Activated CD8-positive, alpha-beta memory T cell treated with anti-CD3 and anti-CD28 coated beads, Interleukin-2, amount 10 ng/mL, durations not matched to agents 7 days and 5 days (primary cell): ENCODE results near the gene WDR18. TPM values are rescaled to one million over a fixed set of nuclear protein-coding genes. Genes with fewer than 3 reads are reported as not detected.
A peak's percentile ranks its signal among the peaks of the same experiment; 100 is the strongest.

Experiments used
- ATAC-seq: fragments of 150-1000 bp; cut with Tn5 transposase; one replicate; pipeline ENCODE4 v1.10.0; 2021; ENCODE audit warnings: moderate library complexity
- CTCF ChIA-PET: fragments of 350-600 bp; sonication (Branson Sonifier 250); formaldehyde crosslinking; loops from one replicate; lab custom pipeline; 2021; ENCODE audit warnings: antibody characterized with exemption; lab: Charles Lee
- DNase-seq: peaks from one replicate; pipeline ENCODE4 v3.0.0-alpha.2; 2020
- H3K27ac Mint-ChIP-seq: one replicate; pipeline ENCODE4 v1.8.0; 2021; ENCODE audit warnings: mild to moderate bottlenecking, mixed read lengths
- H3K27me3 Mint-ChIP-seq: one replicate; pipeline ENCODE4 v1.8.0; 2021; ENCODE audit warnings: mixed read lengths
- H3K36me3 Mint-ChIP-seq: one replicate; pipeline ENCODE4 v1.8.0; 2021; ENCODE audit warnings: mild to moderate bottlenecking, mixed read lengths
- H3K4me1 Mint-ChIP-seq: one replicate; pipeline ENCODE4 v1.8.0; 2021; ENCODE audit warnings: mixed read lengths
- H3K4me3 Mint-ChIP-seq: one replicate; pipeline ENCODE4 v1.8.0; 2021; ENCODE audit warnings: mild to moderate bottlenecking, moderate library complexity, mixed read lengths
- H3K9me3 Mint-ChIP-seq: one replicate; pipeline ENCODE4 v1.8.0; 2022; ENCODE audit warnings: low read depth, mixed read lengths
- total RNA-seq, 2 experiments: library from RNA; stranded (reverse); gene quantifications; one replicate each; pipeline ENCODE4 v1.2.3, GENCODE V29; 2021

The WDR18 gene
- total RNA-seq, 2 experiments from 2014 or later, result 64.5 to 87.9 TPM

GRCh38 chr19:982567-983170, 1.5 kb upstream of the WDR18 start:
- no peak overlapping the region for H3K4me3 Mint-ChIP-seq
- ATAC-seq (peak; percentile 82), DNase-seq (peak; percentile 80)
- peaks cover 1% of the 10 kb centered on the region for H3K36me3 Mint-ChIP-seq
- H3K27ac Mint-ChIP-seq, result peak overlapping the region; percentile 61
- no peaks in the 10 kb centered on the region for H3K9me3 Mint-ChIP-seq
- CTCF ChIA-PET, result interaction anchor here (0.8 to 9.9 kb wide), 12 partner anchors 13 to 258 kb away, joined by 3 to 163 read pairs (median 4); no protein-coding TSS in a partner anchor
- H3K27me3 Mint-ChIP-seq, result no peaks in the 10 kb centered on the region
- peaks cover 16% of the 10 kb centered on the region for H3K4me1 Mint-ChIP-seq

- no peak for ATAC-seq
- Mint-ChIP-seq H3K9me3 (no peaks in the 10 kb centered on the region), H3K4me1 (peaks cover 32% of the 10 kb centered on the region), H3K4me3 (no peak overlapping the region), H3K27me3 (no peaks in the 10 kb centered on the region), H3K27ac (no peak overlapping the region), H3K36me3 (peaks cover 9% of the 10 kb centered on the region)
- CTCF ChIA-PET, result interaction anchor here (1.2 to 9.9 kb wide), 4 partner anchors 11 to 254 kb away, joined by 3 to 163 read pairs (median 14); no protein-coding TSS in a partner anchor
- DNase-seq, result no peak
Measured at GRCh38 chr19:986083-986482, 1.9 kb downstream of the WDR18 start.

- Mint-ChIP-seq H3K27me3 (no peaks in the 10 kb centered on the region), H3K36me3 (peaks cover 12% of the 10 kb centered on the region), H3K27ac (peak overlapping the region; percentile 37), H3K4me1 (peaks cover 30% of the 10 kb centered on the region), H3K9me3 (no peaks in the 10 kb centered on the region), H3K4me3 (no peak overlapping the region)
- DNase-seq (no peak), ATAC-seq (no peak)
- CTCF ChIA-PET, result interaction anchor here (0.8 to 1.8 kb wide), 3 partner anchors 9 to 16 kb away, joined by 4 to 7 read pairs (median 6); no protein-coding TSS in a partner anchor
Measured at GRCh38 chr19:988081-988480, 3.9 kb downstream of the WDR18 start.

- Mint-ChIP-seq H3K9me3 (no peaks in the 10 kb centered on the region), H3K27me3 (no peaks in the 10 kb centered on the region), H3K4me3 (no peak overlapping the region), H3K36me3 (peaks cover 12% of the 10 kb centered on the region), H3K4me1 (peaks cover 28% of the 10 kb centered on the region), H3K27ac (peak overlapping the region; percentile 58)
- no peak for DNase-seq
- ATAC-seq, result no peak
- CTCF ChIA-PET, result interaction anchor here (1.6 to 1.8 kb wide), 2 partner anchors 9 to 10 kb away, joined by 6 to 7 read pairs; no protein-coding TSS in a partner anchor
Measured at GRCh38 chr19:988510-988909, 4.4 kb downstream of the WDR18 start.

GRCh38 chr19:989381-990081, 5.4 kb downstream of the WDR18 start:
- CTCF ChIA-PET, result interaction anchor here (1.8 kb wide), 1 partner anchor 9 kb away, joined by 6 read pairs; no protein-coding TSS in a partner anchor
- Mint-ChIP-seq H3K27ac (peak overlapping the region; percentile 56), H3K4me3 (no peak overlapping the region), H3K9me3 (no peaks in the 10 kb centered on the region), H3K36me3 (peaks cover 12% of the 10 kb centered on the region), H3K27me3 (no peaks in the 10 kb centered on the region), H3K4me1 (peaks cover 27% of the 10 kb centered on the region)
- no peak for ATAC-seq
- DNase-seq, result no peak

- Mint-ChIP-seq H3K4me3 (no peak overlapping the region), H3K4me1 (peaks cover 21% of the 10 kb centered on the region), H3K9me3 (no peaks in the 10 kb centered on the region), H3K27ac (no peak overlapping the region), H3K27me3 (no peaks in the 10 kb centered on the region), H3K36me3 (peaks cover 12% of the 10 kb centered on the region)
- ATAC-seq (no peak), DNase-seq (no peak)
- CTCF ChIA-PET, result no interaction called here
Measured at GRCh38 chr19:990119-990571, 6.0 kb downstream of the WDR18 start.

- H3K27ac Mint-ChIP-seq, result no peak overlapping the region
- no peaks in the 10 kb centered on the region for H3K9me3 Mint-ChIP-seq
- H3K4me3 Mint-ChIP-seq, result no peak overlapping the region
- CTCF ChIA-PET, result no interaction called here
- DNase-seq, result no peak
- H3K36me3 Mint-ChIP-seq, result peaks cover 12% of the 10 kb centered on the region
- H3K4me1 Mint-ChIP-seq, result peaks cover 21% of the 10 kb centered on the region
- no peak for ATAC-seq
- no peaks in the 10 kb centered on the region for H3K27me3 Mint-ChIP-seq
Measured at GRCh38 chr19:990746-991145, 6.6 kb downstream of the WDR18 start.

GRCh38 chr19:991174-991931, 7.2 kb downstream of the WDR18 start:
- no peaks in the 10 kb centered on the region for H3K9me3 Mint-ChIP-seq
- no peak overlapping the region for H3K27ac Mint-ChIP-seq
- H3K4me1 Mint-ChIP-seq, result peaks cover 25% of the 10 kb centered on the region
- DNase-seq (peak; percentile 76), ATAC-seq (peak; percentile 63)
- no peak overlapping the region for H3K4me3 Mint-ChIP-seq
- peaks cover 12% of the 10 kb centered on the region for H3K36me3 Mint-ChIP-seq
- H3K27me3 Mint-ChIP-seq, result peaks cover 2% of the 10 kb centered on the region
- CTCF ChIA-PET, result no interaction called here

GRCh38 chr19:991932-992669, 8.0 kb downstream of the WDR18 start:
- CTCF ChIA-PET, result interaction anchor here (0.7 kb wide), 1 partner anchor 70 kb away, joined by 3 read pairs; no protein-coding TSS in a partner anchor
- ATAC-seq (no peak), DNase-seq (no peak)
- Mint-ChIP-seq H3K27ac (no peak overlapping the region), H3K36me3 (peaks cover 12% of the 10 kb centered on the region), H3K4me1 (peaks cover 30% of the 10 kb centered on the region), H3K27me3 (peaks cover 9% of the 10 kb centered on the region), H3K4me3 (no peak overlapping the region), H3K9me3 (no peaks in the 10 kb centered on the region)

GRCh38 chr19:992670-993055, 8.5 kb downstream of the WDR18 start:
- CTCF ChIA-PET, result no interaction called here
- ATAC-seq (no peak), DNase-seq (no peak)
- Mint-ChIP-seq H3K4me3 (no peak overlapping the region), H3K4me1 (peaks cover 31% of the 10 kb centered on the region), H3K9me3 (no peaks in the 10 kb centered on the region), H3K36me3 (peaks cover 11% of the 10 kb centered on the region), H3K27ac (no peak overlapping the region), H3K27me3 (peaks cover 12% of the 10 kb centered on the region)

GRCh38 chr19:993361-993830, 9.3 kb downstream of the WDR18 start:
- H3K36me3 Mint-ChIP-seq, result peaks cover 8% of the 10 kb centered on the region
- H3K4me1 Mint-ChIP-seq, result peaks cover 27% of the 10 kb centered on the region
- DNase-seq, result no peak
- CTCF ChIA-PET, result no interaction called here
- peaks cover 19% of the 10 kb centered on the region for H3K27me3 Mint-ChIP-seq
- no peak overlapping the region for H3K27ac Mint-ChIP-seq
- no peaks in the 10 kb centered on the region for H3K9me3 Mint-ChIP-seq
- no peak for ATAC-seq
- H3K4me3 Mint-ChIP-seq, result no peak overlapping the region

GRCh38 chr19:993831-994393, 9.8 kb downstream of the WDR18 start:
- H3K4me3 Mint-ChIP-seq, result no peak overlapping the region
- peaks cover 22% of the 10 kb centered on the region for H3K4me1 Mint-ChIP-seq
- H3K36me3 Mint-ChIP-seq, result peaks cover 8% of the 10 kb centered on the region
- H3K9me3 Mint-ChIP-seq, result no peaks in the 10 kb centered on the region
- peaks cover 22% of the 10 kb centered on the region for H3K27me3 Mint-ChIP-seq
- DNase-seq, result no peak
- CTCF ChIA-PET, result no interaction called here
- H3K27ac Mint-ChIP-seq, result no peak overlapping the region
- ATAC-seq, result no peak
